ENCODE measurements around the gene USE1.

USE1 gene

GRCh38 chr19:17235971-17236777 is 21.0 kb downstream of the USE1 start:
- DNase-seq, result peak; percentile 36

- no peak for DNase-seq
Measured at GRCh38 chr19:17236811-17237543, 21.8 kb downstream of the USE1 start.

- DNase-seq, result no peak
Measured at GRCh38 chr19:17237747-17238706, 22.9 kb downstream of the USE1 start.

- DNase-seq, result no peak
Measured at GRCh38 chr19:17240062-17240752, 25.1 kb downstream of the USE1 start.

- DNase-seq, result no peak
Measured at GRCh38 chr19:17240826-17241399, 25.8 kb downstream of the USE1 start.

- no peak for DNase-seq
Measured at GRCh38 chr19:17242431-17243208, 27.5 kb downstream of the USE1 start.

GRCh38 chr19:17243211-17243829 is 28.2 kb downstream of the USE1 start:
- no peak for DNase-seq

GRCh38 chr19:17243830-17244617 is 28.9 kb downstream of the USE1 start:
- no peak for DNase-seq

- no peak for DNase-seq
Measured at GRCh38 chr19:17244618-17245534, 29.7 kb downstream of the USE1 start.

GRCh38 chr19:17245535-17245984 is 30.4 kb downstream of the USE1 start, which contains the start of gene NR2F6:
Gene NR2F6, minus strand, starts transcription at chr19:17245919. Its CDS starts 699 bp downstream, at chr19:17245220.
- no peak for DNase-seq

- no peak for DNase-seq
Measured at GRCh38 chr19:17246681-17247425, 31.7 kb downstream of the USE1 start.

- no peak for DNase-seq
Measured at GRCh38 chr19:17248011-17248776, 33.0 kb downstream of the USE1 start.

- DNase-seq, result no peak
Measured at GRCh38 chr19:17249887-17250548, 34.9 kb downstream of the USE1 start.

GRCh38 chr19:17254636-17255035 is 39.5 kb downstream of the USE1 start:
- no peak for DNase-seq

- peak; percentile 46 for DNase-seq
Measured at GRCh38 chr19:17255150-17255621, 40.0 kb downstream of the USE1 start.

- DNase-seq, result no peak
Measured at GRCh38 chr19:17256130-17256529, 41.0 kb downstream of the USE1 start.

All from NCI-H2029 treated with DMSO at 0.1 percent for 48 hours (cell line).